IMR-90 (cell line): ENCODE data around the gene RAPGEF2. TPM values are rescaled to one million over a fixed set of nuclear protein-coding genes. Genes with fewer than 3 reads are reported as not detected.

ENCODE experiments used
- ATAC-seq: fragments of 200-7000 bp; cut with Tn5 transposase; 2 replicates; pipeline ENCODE4 v1.9.1; 2020; ENCODE audit warnings: low read depth, mild to moderate bottlenecking, moderate library complexity
- BruUV-seq: library from RNA; stranded (reverse); fragments of 400-500 nt; replicated peaks from 2 replicates; lab custom pipeline; 2021; lab: Mats Ljungman, UMichigan
- CTCF ChIA-PET: fragments of 300-600 bp; formaldehyde crosslinking; extraction: SDS; loops from one replicate; lab custom pipeline; 2021; ENCODE audit warnings: antibody characterized with exemption; lab: Yijun Ruan, JAX
- POLR2A ChIA-PET: fragments of 300-600 bp; sonication (Branson Sonifier 250); formaldehyde crosslinking; loops from one replicate; lab custom pipeline; 2022; ENCODE audit warnings: antibody characterized with exemption; ENCODE audit not compliant: unreplicated experiment; lab: Charles Lee
- DNase-seq: peaks from one replicate; pipeline ENCODE4 v3.0.0; 2013
- H2AFZ ChIP-seq: replicated peaks from 2 replicates; pipeline ENCODE3; 2013; ENCODE audit warnings: low read length, mild to moderate bottlenecking; ENCODE audit not compliant: poor library complexity
- H2AK5ac ChIP-seq: 2 replicates; pipeline ENCODE4 v1.6.1; 2013; ENCODE audit warnings: low read depth, low read length, inconsistent platforms
- H2AK9ac ChIP-seq: replicated peaks from 2 replicates; pipeline ENCODE3; 2013; ENCODE audit warnings: mild to moderate bottlenecking, low read depth, low read length, moderate library complexity; ENCODE audit not compliant: poor library complexity
- H2BK120ac ChIP-seq: 2 replicates; pipeline ENCODE4 v1.6.1; 2013; ENCODE audit warnings: low read depth, low read length, inconsistent platforms
- H2BK15ac ChIP-seq: 3 replicates; pipeline ENCODE4 v1.6.1; 2013; ENCODE audit warnings: low read depth, low read length, inconsistent platforms
- H2BK20ac ChIP-seq: 2 replicates; pipeline ENCODE4 v1.6.1; 2013; ENCODE audit warnings: low read depth, mild to moderate bottlenecking, inconsistent platforms, low read length, moderate library complexity
- H2BK5ac ChIP-seq: 2 replicates; pipeline ENCODE4 v1.6.1; 2013; ENCODE audit warnings: mild to moderate bottlenecking, low read depth, low read length, inconsistent platforms; ENCODE audit not compliant: poor library complexity, severe bottlenecking
- H3K14ac ChIP-seq: replicated peaks from 2 replicates; pipeline ENCODE4 v1.6.1; 2013; ENCODE audit warnings: low read depth, low read length, inconsistent platforms
- H3K18ac ChIP-seq: 2 replicates; pipeline ENCODE4 v1.6.1; 2013; ENCODE audit warnings: low read depth, low read length, control low read depth
- H3K23ac ChIP-seq: 2 replicates; pipeline ENCODE4 v1.6.1; 2013; ENCODE audit warnings: low read depth, low read length, inconsistent platforms
- H3K27ac ChIP-seq: 2 replicates; pipeline ENCODE4 v1.5.1; 2013; ENCODE audit warnings: mild to moderate bottlenecking, control low read depth, low read length; ENCODE audit not compliant: insufficient read depth
- H3K27me3 ChIP-seq: 2 replicates; pipeline ENCODE4 v1.6.1; 2013; ENCODE audit warnings: low read length; ENCODE audit not compliant: control insufficient read depth, insufficient read depth
- H3K36me3 ChIP-seq: 2 replicates; pipeline ENCODE4 v1.6.1; 2013; ENCODE audit warnings: low read length, mixed read lengths; ENCODE audit not compliant: control insufficient read depth, insufficient read depth
- H3K4ac ChIP-seq: 2 replicates; pipeline ENCODE4 v1.6.1; 2013; ENCODE audit warnings: low read depth, low read length, inconsistent platforms
- H3K4me1 ChIP-seq: 2 replicates; pipeline ENCODE4 v1.6.1; 2013; ENCODE audit warnings: low read length, mixed read lengths; ENCODE audit not compliant: control insufficient read depth, insufficient read depth
- H3K4me2 ChIP-seq: 2 replicates; pipeline ENCODE4 v1.6.1; 2013; ENCODE audit warnings: low read depth, mild to moderate bottlenecking, control low read depth, low read length, moderate library complexity
- H3K4me3 ChIP-seq: 2 replicates; pipeline ENCODE4 v1.5.1; 2013; ENCODE audit warnings: low read depth, mild to moderate bottlenecking, control low read depth, low read length, moderate library complexity; ENCODE audit not compliant: insufficient read depth
- H3K56ac ChIP-seq: 2 replicates; pipeline ENCODE4 v1.6.1; 2013; ENCODE audit warnings: low read length, inconsistent platforms; ENCODE audit not compliant: insufficient read depth; ENCODE audit errors: extremely low read depth
- H3K79me1 ChIP-seq, 2 experiments: 2 replicates each; pipeline ENCODE4 v1.6.1; 2013; ENCODE audit warnings: low read length in 2 of 2, inconsistent platforms in 1 of 2, low read depth in 1 of 2
- H3K9ac ChIP-seq: 2 replicates; pipeline ENCODE4 v1.6.1; 2013; ENCODE audit warnings: low read depth, low read length, control low read depth
- H3K9me1 ChIP-seq: 2 replicates; pipeline ENCODE4 v1.6.1; 2013; ENCODE audit warnings: low read length, inconsistent platforms; ENCODE audit not compliant: insufficient read depth
- H3K9me3 ChIP-seq: 2 replicates; pipeline ENCODE4 v1.6.1; 2013; ENCODE audit warnings: low read length; ENCODE audit not compliant: control insufficient read depth, insufficient read depth
- H4K20me1 ChIP-seq: 2 replicates; pipeline ENCODE4 v1.6.1; 2013; ENCODE audit warnings: low read length, inconsistent platforms; ENCODE audit not compliant: insufficient read depth
- H4K5ac ChIP-seq: 2 replicates; pipeline ENCODE4 v1.6.1; 2013; ENCODE audit warnings: mild to moderate bottlenecking, low read depth, low read length, control low read depth
- H4K8ac ChIP-seq, 2 experiments: 2 replicates each; pipeline ENCODE4 v1.6.1; 2013; ENCODE audit warnings: low read depth in 2 of 2, low read length in 2 of 2, control low read depth in 1 of 2, inconsistent platforms in 1 of 2
- H4K91ac ChIP-seq: 2 replicates; pipeline ENCODE4 v1.6.1; 2013; ENCODE audit warnings: low read depth, low read length, inconsistent platforms; ENCODE audit not compliant: insufficient read depth
- BHLHE40 ChIP-seq: fragments of 150-350 bp; IDR thresholded peaks from 2 replicates; pipeline ENCODE4 v1.6.1; 2016; ENCODE audit warnings: mild to moderate bottlenecking, low read depth, low read length
- CEBPB ChIP-seq: IDR thresholded peaks from 2 replicates; pipeline ENCODE4 v1.6.1; 2012; ENCODE audit warnings: low read depth, low read length, improper control_type of control experiment
- CHD1 ChIP-seq: IDR thresholded peaks from 2 replicates; pipeline ENCODE4 v1.6.1; 2012; ENCODE audit warnings: low read depth, low read length, improper control_type of control experiment
- FOS ChIP-seq: fragments of 150-350 bp; IDR thresholded peaks from 2 replicates; pipeline ENCODE4 v1.6.1; 2016; ENCODE audit warnings: low read depth, low read length
- MAFK ChIP-seq: IDR thresholded peaks from 2 replicates; pipeline ENCODE4 v1.6.1; 2012; ENCODE audit warnings: low read depth, low read length, improper control_type of control experiment
- MAZ ChIP-seq: IDR thresholded peaks from 2 replicates; pipeline ENCODE4 v1.6.1; 2012; ENCODE audit warnings: low read depth, mild to moderate bottlenecking, low read length, improper control_type of control experiment, moderate library complexity, borderline replicate concordance
- MXI1 ChIP-seq: IDR thresholded peaks from 2 replicates; pipeline ENCODE4 v1.6.1; 2012; ENCODE audit warnings: low read depth, mild to moderate bottlenecking, low read length, moderate library complexity, borderline replicate concordance
- NFE2L2 ChIP-seq: fragments of 150-350 bp; IDR thresholded peaks from 2 replicates; pipeline ENCODE4 v1.6.1; 2016; ENCODE audit warnings: low read depth, mild to moderate bottlenecking, low read length
- POLR2A ChIP-seq: IDR thresholded peaks from 2 replicates; pipeline ENCODE4 v1.6.1; 2012; ENCODE audit warnings: mild to moderate bottlenecking, low read depth, low read length
- RAD21 ChIP-seq: IDR thresholded peaks from 2 replicates; pipeline ENCODE4 v1.6.1; 2012; ENCODE audit warnings: low read length, improper control_type of control experiment
- RCOR1 ChIP-seq: IDR thresholded peaks from 2 replicates; pipeline ENCODE4 v1.6.1; 2012; ENCODE audit warnings: mild to moderate bottlenecking, low read length, improper control_type of control experiment; ENCODE audit not compliant: insufficient replicate concordance
- RFX5 ChIP-seq: IDR thresholded peaks from 2 replicates; pipeline ENCODE4 v1.8.0; 2012; ENCODE audit warnings: low read depth, mild to moderate bottlenecking, low read length, moderate library complexity
- SMC3 ChIP-seq: fragments of 150-350 bp; IDR thresholded peaks from 2 replicates; pipeline ENCODE4 v1.6.1; 2016; ENCODE audit warnings: low read depth, mild to moderate bottlenecking, antibody characterized with exemption, low read length, moderate library complexity
- WGBS, 2 experiments: methylation state at CpG; one replicate each; pipeline versions ENCODE4 v1.1.5 to v1.1.7; 2013; ENCODE audit warnings: missing lambda C conversion rate in 2 of 2; ENCODE audit not compliant: insufficient read length in 1 of 2; ENCODE audit errors: extremely low coverage in 2 of 2; 5-methylcytosine and 5-hydroxymethylcytosine counted together
- dilution Hi-C: fragments of 300-500 bp; cut with HindIII; formaldehyde crosslinking; loops from one replicate; pipeline ENCODE4 v1.14.3; 2018; ENCODE audit warnings: low sequenced_read_pairs; ENCODE audit not compliant: unreplicated experiment
- in situ Hi-C: fragments of 300-500 bp; cut with MboI; formaldehyde crosslinking; loops from 3 replicates; pipeline ENCODE4 v1.14.3; 2019; ENCODE audit warnings: low sequenced_read_pairs, inconsistent platforms, mixed read lengths
- intact Hi-C: fragments of 100-400 bp; cut with micrococcal nuclease; formaldehyde crosslinking; loops from 2 replicates; pipeline ENCODE4 v1.10.0; 2022
- polyA plus RNA-seq, 3 experiments: library from polyadenylated mRNA; depleted of rRNA; stranded (reverse); fragments of >200 nt; gene quantifications; 2 replicates each; pipeline ENCODE4 v1.2.3, GENCODE V29; 2012; ENCODE audit warnings: low replicate concordance in 1 of 3
- total RNA-seq: library from RNA; depleted of rRNA; stranded (reverse); fragments of >200 nt; gene quantifications from 2 replicates; pipeline ENCODE4 v1.2.3, GENCODE V29; 2012
- TF ChIP-seq, protein P1 (sequence below): conservative IDR thresholded peaks from 2 replicates; pipeline ENCODE4 v1.5.1; 2012; ENCODE audit warnings: mild to moderate bottlenecking, low read depth, low read length, improper control_type of control experiment
- TF ChIP-seq, protein P2 (sequence below): fragments of 150-350 bp; IDR thresholded peaks from 2 replicates; pipeline ENCODE4 v1.6.1; 2016; ENCODE audit warnings: low read depth, mild to moderate bottlenecking, low read length, moderate library complexity, borderline replicate concordance
- TF ChIP-seq, protein P3 (sequence below): fragments of 150-350 bp; IDR thresholded peaks from 2 replicates; pipeline ENCODE4 v1.6.1; 2017; ENCODE audit warnings: mild to moderate bottlenecking, antibody characterized with exemption, low read length, low read depth

Gene RAPGEF2
- total and polyA plus RNA-seq, 2 of the 4 experiments (the other 2 are of a cell fraction), result 27.6 to 109 TPM

DNA sequence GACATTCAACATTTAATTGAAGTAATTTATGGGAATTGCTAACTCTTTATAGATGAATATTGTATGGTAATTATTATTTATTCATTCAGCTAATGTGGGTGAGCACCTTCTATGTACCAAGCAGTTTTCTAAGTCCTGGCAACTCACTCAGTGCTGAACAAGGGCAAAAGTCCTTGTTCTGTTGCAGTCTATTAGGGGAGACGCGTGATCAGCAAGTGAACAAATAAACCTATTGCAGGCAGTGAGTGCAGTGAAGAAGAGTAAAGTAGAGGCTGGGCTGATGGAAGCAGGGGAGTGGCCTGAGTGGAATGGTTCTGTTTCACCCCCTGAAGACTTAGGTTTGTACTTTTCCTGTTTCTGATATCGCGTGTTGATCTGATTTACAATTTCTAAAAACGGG lies 214.3 kb downstream of the RAPGEF2 start:
- no peak overlapping the region for H2AK5ac ChIP-seq
- no peak overlapping the region for H3K4me2 ChIP-seq
- H3K14ac ChIP-seq, result no peak overlapping the region
- in situ Hi-C loops, result no loop called here
- H3K56ac ChIP-seq, result no peak overlapping the region
- DNase-seq, result no peak
- H3K4me3 ChIP-seq, result no peak overlapping the region
- H3K23ac ChIP-seq, result no peak overlapping the region; the same call in 1 of the 2 replicates
- no peak overlapping the region for H4K91ac ChIP-seq
- BruUV-seq, result no TSS peak
- H4K5ac ChIP-seq, result no peak overlapping the region
- no peak overlapping the region for H4K8ac ChIP-seq
- H3K9ac ChIP-seq, result no peak overlapping the region
- POLR2A ChIA-PET, result no interaction called here
- no peak overlapping the region for H3K18ac ChIP-seq
- H2BK15ac ChIP-seq, result no peak overlapping the region
- no CpG with 5 or more reads among the region's 5 CpGs for WGBS, 2 experiments
- no peak for ATAC-seq
- H3K9me1 ChIP-seq, result peaks cover 8% of the 10 kb centered on the region
- no peak overlapping the region for H3K4ac ChIP-seq
- no peak overlapping the region for H2BK5ac ChIP-seq
- intact Hi-C loops, result no loop called here
- H2AK9ac ChIP-seq, result no peak overlapping the region
- no peaks in the 10 kb centered on the region for H3K4me1 ChIP-seq
- H2AFZ ChIP-seq, result no peak overlapping the region
- TF ChIP-seq, protein P1, sequence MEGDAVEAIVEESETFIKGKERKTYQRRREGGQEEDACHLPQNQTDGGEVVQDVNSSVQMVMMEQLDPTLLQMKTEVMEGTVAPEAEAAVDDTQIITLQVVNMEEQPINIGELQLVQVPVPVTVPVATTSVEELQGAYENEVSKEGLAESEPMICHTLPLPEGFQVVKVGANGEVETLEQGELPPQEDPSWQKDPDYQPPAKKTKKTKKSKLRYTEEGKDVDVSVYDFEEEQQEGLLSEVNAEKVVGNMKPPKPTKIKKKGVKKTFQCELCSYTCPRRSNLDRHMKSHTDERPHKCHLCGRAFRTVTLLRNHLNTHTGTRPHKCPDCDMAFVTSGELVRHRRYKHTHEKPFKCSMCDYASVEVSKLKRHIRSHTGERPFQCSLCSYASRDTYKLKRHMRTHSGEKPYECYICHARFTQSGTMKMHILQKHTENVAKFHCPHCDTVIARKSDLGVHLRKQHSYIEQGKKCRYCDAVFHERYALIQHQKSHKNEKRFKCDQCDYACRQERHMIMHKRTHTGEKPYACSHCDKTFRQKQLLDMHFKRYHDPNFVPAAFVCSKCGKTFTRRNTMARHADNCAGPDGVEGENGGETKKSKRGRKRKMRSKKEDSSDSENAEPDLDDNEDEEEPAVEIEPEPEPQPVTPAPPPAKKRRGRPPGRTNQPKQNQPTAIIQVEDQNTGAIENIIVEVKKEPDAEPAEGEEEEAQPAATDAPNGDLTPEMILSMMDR, result no peak
- no peak for TF ChIP-seq RFX5
- TF ChIP-seq CEBPB, result no peak
- TF ChIP-seq POLR2A, result no peak
- TF ChIP-seq BHLHE40, result no peak
- TF ChIP-seq NFE2L2, result no peak
- TF ChIP-seq CHD1, result no peak
- TF ChIP-seq MAFK, result no peak
- no peak for TF ChIP-seq MAZ
- TF ChIP-seq MXI1, result no peak
- TF ChIP-seq, protein P2, sequence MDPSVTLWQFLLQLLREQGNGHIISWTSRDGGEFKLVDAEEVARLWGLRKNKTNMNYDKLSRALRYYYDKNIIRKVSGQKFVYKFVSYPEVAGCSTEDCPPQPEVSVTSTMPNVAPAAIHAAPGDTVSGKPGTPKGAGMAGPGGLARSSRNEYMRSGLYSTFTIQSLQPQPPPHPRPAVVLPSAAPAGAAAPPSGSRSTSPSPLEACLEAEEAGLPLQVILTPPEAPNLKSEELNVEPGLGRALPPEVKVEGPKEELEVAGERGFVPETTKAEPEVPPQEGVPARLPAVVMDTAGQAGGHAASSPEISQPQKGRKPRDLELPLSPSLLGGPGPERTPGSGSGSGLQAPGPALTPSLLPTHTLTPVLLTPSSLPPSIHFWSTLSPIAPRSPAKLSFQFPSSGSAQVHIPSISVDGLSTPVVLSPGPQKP, result no peak
- TF ChIP-seq, protein P3, sequence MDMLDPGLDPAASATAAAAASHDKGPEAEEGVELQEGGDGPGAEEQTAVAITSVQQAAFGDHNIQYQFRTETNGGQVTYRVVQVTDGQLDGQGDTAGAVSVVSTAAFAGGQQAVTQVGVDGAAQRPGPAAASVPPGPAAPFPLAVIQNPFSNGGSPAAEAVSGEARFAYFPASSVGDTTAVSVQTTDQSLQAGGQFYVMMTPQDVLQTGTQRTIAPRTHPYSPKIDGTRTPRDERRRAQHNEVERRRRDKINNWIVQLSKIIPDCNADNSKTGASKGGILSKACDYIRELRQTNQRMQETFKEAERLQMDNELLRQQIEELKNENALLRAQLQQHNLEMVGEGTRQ, result no peak
- no peak for TF ChIP-seq SMC3
- TF ChIP-seq RCOR1, result no peak
- TF ChIP-seq RAD21, result no peak
- no peak for TF ChIP-seq FOS
- H3K27me3 ChIP-seq, result no peaks in the 10 kb centered on the region
- no peak overlapping the region for H2BK120ac ChIP-seq
- peaks cover 15% of the 10 kb centered on the region for H3K36me3 ChIP-seq
- peaks cover 34 to 42% of the 10 kb centered on the region in 2 experiments for H3K79me1 ChIP-seq
- H3K27ac ChIP-seq, result no peak overlapping the region
- CTCF ChIA-PET, result interaction anchor here (1.1 kb wide), 1 partner anchor 20 kb away, joined by 3 read pairs; no protein-coding TSS in a partner anchor
- H4K20me1 ChIP-seq, result no peaks in the 10 kb centered on the region
- dilution Hi-C loops, result no loop called here
- H3K9me3 ChIP-seq, result no peaks in the 10 kb centered on the region
- no peak overlapping the region for H2BK20ac ChIP-seq
